ENCODE measurements around the gene FAM81B. TPM values are rescaled to one million over a fixed set of nuclear protein-coding genes. Genes with fewer than 3 reads are reported as not detected.

Gene FAM81B
- total RNA-seq, 1 experiment from 2014 or later, result not detected

- Mint-ChIP-seq H3K4me1 (ENCODE audit: insufficient read depth, unreplicated experiment) (no peaks in the 10 kb centered on the region), H3K36me3 (ENCODE audit: insufficient read depth, unreplicated experiment) (peaks cover 43% of the 10 kb centered on the region), H3K9me3 (ENCODE audit: unreplicated experiment) (no peaks in the 10 kb centered on the region), H3K4me3 (ENCODE audit: unreplicated experiment) (no peak overlapping the region), H3K27me3 (ENCODE audit: insufficient read depth, unreplicated experiment) (no peaks in the 10 kb centered on the region), H3K27ac (ENCODE audit: low read depth, unreplicated experiment) (no peak overlapping the region)
- BruUV-seq (replicated peaks), result no TSS peak
- intact Hi-C loops (cut with micrococcal nuclease), result loop anchor here (10.0 kb wide), 1 partner anchor 176 kb away; the partner anchor contains the start of gene MCTP1
- no peak for DNase-seq (ENCODE audit: unreplicated experiment)
- CTCF ChIA-PET, result interaction anchor here (0.6 to 0.9 kb wide), 2 partner anchors 15 to 16 kb away, joined by 3 read pairs; no protein-coding TSS in a partner anchor
- POLR2A ChIA-PET, result interaction anchor here (0.5 kb wide), 1 partner anchor 21 kb away, joined by 3 read pairs; no protein-coding TSS in a partner anchor
- TF ChIP-seq, protein P1, sequence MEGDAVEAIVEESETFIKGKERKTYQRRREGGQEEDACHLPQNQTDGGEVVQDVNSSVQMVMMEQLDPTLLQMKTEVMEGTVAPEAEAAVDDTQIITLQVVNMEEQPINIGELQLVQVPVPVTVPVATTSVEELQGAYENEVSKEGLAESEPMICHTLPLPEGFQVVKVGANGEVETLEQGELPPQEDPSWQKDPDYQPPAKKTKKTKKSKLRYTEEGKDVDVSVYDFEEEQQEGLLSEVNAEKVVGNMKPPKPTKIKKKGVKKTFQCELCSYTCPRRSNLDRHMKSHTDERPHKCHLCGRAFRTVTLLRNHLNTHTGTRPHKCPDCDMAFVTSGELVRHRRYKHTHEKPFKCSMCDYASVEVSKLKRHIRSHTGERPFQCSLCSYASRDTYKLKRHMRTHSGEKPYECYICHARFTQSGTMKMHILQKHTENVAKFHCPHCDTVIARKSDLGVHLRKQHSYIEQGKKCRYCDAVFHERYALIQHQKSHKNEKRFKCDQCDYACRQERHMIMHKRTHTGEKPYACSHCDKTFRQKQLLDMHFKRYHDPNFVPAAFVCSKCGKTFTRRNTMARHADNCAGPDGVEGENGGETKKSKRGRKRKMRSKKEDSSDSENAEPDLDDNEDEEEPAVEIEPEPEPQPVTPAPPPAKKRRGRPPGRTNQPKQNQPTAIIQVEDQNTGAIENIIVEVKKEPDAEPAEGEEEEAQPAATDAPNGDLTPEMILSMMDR (IDR thresholded peaks at IDR 0.05; ENCODE audit: unreplicated experiment), result no peak
These were observed 69.5 kb downstream of the FAM81B start for GRCh38 chr5:95460665-95461064.

DNA sequence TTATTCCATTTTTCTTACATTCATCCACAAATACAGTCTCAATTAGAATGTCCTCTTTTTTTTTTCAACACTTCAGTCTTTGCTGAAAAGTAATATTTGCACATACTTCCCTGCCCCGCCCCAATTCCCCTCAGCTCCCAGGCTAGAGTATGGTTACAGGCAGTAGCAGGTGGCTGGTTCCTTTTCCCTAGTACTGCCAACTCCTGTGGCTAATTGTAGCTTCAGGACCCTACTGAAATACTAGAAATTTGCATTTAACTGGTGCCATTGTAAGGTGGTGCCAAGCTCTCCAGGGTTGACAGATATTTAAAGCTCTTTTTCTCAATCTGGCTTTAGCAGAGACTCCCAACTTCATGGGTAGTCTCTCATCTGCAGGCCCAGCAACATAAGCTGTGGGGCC is 80.3 kb downstream of the FAM81B start:
- intact Hi-C loops (cut with micrococcal nuclease), result loop anchor here (5.0 kb wide), 1 partner anchor 504 kb away; no protein-coding TSS in a partner anchor
- peaks cover 6% of the 10 kb centered on the region for H3K36me3 Mint-ChIP-seq (ENCODE audit: insufficient read depth, unreplicated experiment)
- POLR2A ChIA-PET, result interaction anchor here (0.6 kb wide), 1 partner anchor 25 kb away, joined by 3 read pairs; no protein-coding TSS in a partner anchor
- no TSS peak for BruUV-seq (replicated peaks)
- H3K4me1 Mint-ChIP-seq (ENCODE audit: insufficient read depth, unreplicated experiment), result peaks cover 9% of the 10 kb centered on the region
- DNase-seq (ENCODE audit: unreplicated experiment), result no peak
- CTCF ChIA-PET, result interaction anchor here (1.1 kb wide), 1 partner anchor 15 kb away, joined by 3 read pairs; no protein-coding TSS in a partner anchor
- TF ChIP-seq, protein P1 (IDR thresholded peaks at IDR 0.05; ENCODE audit: unreplicated experiment), result no peak
- H3K27ac Mint-ChIP-seq (ENCODE audit: low read depth, unreplicated experiment), result no peak overlapping the region
- no peaks in the 10 kb centered on the region for H3K27me3 Mint-ChIP-seq (ENCODE audit: insufficient read depth, unreplicated experiment)
- no peak overlapping the region for H3K4me3 Mint-ChIP-seq (ENCODE audit: unreplicated experiment)
- H3K9me3 Mint-ChIP-seq (ENCODE audit: unreplicated experiment), result no peaks in the 10 kb centered on the region

DNA sequence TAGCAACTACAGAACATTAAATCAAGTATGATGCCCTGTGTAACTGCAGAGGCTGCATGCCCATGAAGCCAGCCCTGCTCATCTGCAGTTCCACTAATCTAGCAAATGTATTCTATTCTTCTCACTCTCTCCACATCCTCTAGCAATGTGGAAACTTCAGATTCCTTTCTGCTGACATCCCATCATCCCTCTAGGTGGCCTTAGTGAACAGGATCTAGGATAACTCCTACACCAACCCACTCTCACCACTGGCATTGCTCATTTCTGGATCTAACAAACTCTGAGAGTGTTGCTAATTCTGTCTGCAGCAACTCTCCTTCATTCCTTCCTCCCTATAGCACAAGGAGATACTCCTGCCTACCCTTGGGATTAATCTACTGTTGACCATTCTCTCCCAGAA is 80.8 kb downstream of the FAM81B start:
- intact Hi-C loops (cut with micrococcal nuclease), result loop anchor here (5.0 kb wide), 1 partner anchor 505 kb away; no protein-coding TSS in a partner anchor
- Mint-ChIP-seq H3K27ac (ENCODE audit: low read depth, unreplicated experiment) (no peak overlapping the region), H3K27me3 (ENCODE audit: insufficient read depth, unreplicated experiment) (no peaks in the 10 kb centered on the region), H3K4me3 (ENCODE audit: unreplicated experiment) (no peak overlapping the region), H3K9me3 (ENCODE audit: unreplicated experiment) (no peaks in the 10 kb centered on the region), H3K36me3 (ENCODE audit: insufficient read depth, unreplicated experiment) (peaks cover 1% of the 10 kb centered on the region), H3K4me1 (ENCODE audit: insufficient read depth, unreplicated experiment) (peaks cover 9% of the 10 kb centered on the region)
- CTCF ChIA-PET, result no interaction called here
- TF ChIP-seq, protein P1 (IDR thresholded peaks at IDR 0.05; ENCODE audit: unreplicated experiment), result no peak
- BruUV-seq (replicated peaks), result no TSS peak
- POLR2A ChIA-PET, result interaction anchor here (0.6 kb wide), 1 partner anchor 25 kb away, joined by 3 read pairs; no protein-coding TSS in a partner anchor
- DNase-seq (ENCODE audit: unreplicated experiment), result peak; percentile 1

- ChIA-PET CTCF (no interaction called here), POLR2A (no interaction called here)
- intact Hi-C loops (cut with micrococcal nuclease), result no loop called here
- TF ChIP-seq, protein P1 (IDR thresholded peaks at IDR 0.05; ENCODE audit: unreplicated experiment), result no peak
- Mint-ChIP-seq H3K9me3 (ENCODE audit: unreplicated experiment) (peaks cover 29% of the 10 kb centered on the region), H3K27ac (ENCODE audit: low read depth, unreplicated experiment) (no peak overlapping the region), H3K4me1 (ENCODE audit: insufficient read depth, unreplicated experiment) (no peaks in the 10 kb centered on the region), H3K27me3 (ENCODE audit: insufficient read depth, unreplicated experiment) (no peaks in the 10 kb centered on the region), H3K36me3 (ENCODE audit: insufficient read depth, unreplicated experiment) (peaks cover 76% of the 10 kb centered on the region), H3K4me3 (ENCODE audit: unreplicated experiment) (no peak overlapping the region)
- DNase-seq (ENCODE audit: unreplicated experiment), result no peak
- no TSS peak for BruUV-seq (replicated peaks)
These were observed 93.3 kb downstream of the FAM81B start for GRCh38 chr5:95484421-95484820.
